Skin of body (tissue), 2 donors: ENCODE results near the gene GFI1B. TPM values are rescaled to one million over a fixed set of nuclear protein-coding genes. Genes with fewer than 3 reads are reported as not detected.

Experiments used
- DNase-seq: peaks from one replicate; lab custom pipeline; 2025; lab: John Stamatoyannopoulos, UW
- total RNA-seq: library from RNA; depleted of rRNA; stranded (reverse); fragments of >200 nt; gene quantifications from one replicate; pipeline ENCODE4 v1.2.3, GENCODE V29; 2014

GFI1B gene
- 0.59 TPM for total RNA-seq

- DNase-seq: no peak
Observed at GRCh38 chr9:132978451-132979131, at the start of gene GFI1B. Gene GFI1B, plus strand, starts transcription at chr9:132978694. Its CDS starts 7,985 bp downstream, at chr9:132986679.

- DNase-seq: no peak
Observed at GRCh38 chr9:132931178-132931735, 47.2 kb upstream of the GFI1B start.

GRCh38 chr9:132935026-132935425 lies 43.5 kb upstream of the GFI1B start:
- DNase-seq: no peak

GRCh38 chr9:132937463-132937901 lies 41.0 kb upstream of the GFI1B start:
- DNase-seq: no peak

GRCh38 chr9:132939169-132939568 lies 39.3 kb upstream of the GFI1B start:
- no peak for DNase-seq

GRCh38 chr9:132942541-132943182 lies 35.8 kb upstream of the GFI1B start:
- no peak for DNase-seq

- DNase-seq: no peak
Observed at GRCh38 chr9:132943651-132944293, 34.7 kb upstream of the GFI1B start.

GRCh38 chr9:132944294-132945185 lies 34.0 kb upstream of the GFI1B start, which contains the start of gene TSC1:
Gene TSC1, minus strand, starts transcription at chr9:132944616. Its CDS starts 15,744 bp downstream, at chr9:132928872.
- DNase-seq: peak; percentile 91

GRCh38 chr9:132945186-132946130 lies 33.0 kb upstream of the GFI1B start:
- DNase-seq: peak; percentile 39

GRCh38 chr9:132946211-132946610 lies 32.3 kb upstream of the GFI1B start:
- DNase-seq: no peak

GRCh38 chr9:132946631-132947295 lies 31.7 kb upstream of the GFI1B start:
- no peak for DNase-seq

- DNase-seq: no peak
Observed at GRCh38 chr9:132947756-132948155, 30.7 kb upstream of the GFI1B start.

GRCh38 chr9:132948482-132949050 lies 29.9 kb upstream of the GFI1B start:
- no peak for DNase-seq

GRCh38 chr9:132949709-132950108 lies 28.8 kb upstream of the GFI1B start:
- no peak for DNase-seq

- no peak for DNase-seq
Observed at GRCh38 chr9:132955123-132955522, 23.4 kb upstream of the GFI1B start.

GRCh38 chr9:132955768-132956167 lies 22.7 kb upstream of the GFI1B start:
- DNase-seq: no peak

GRCh38 chr9:132957805-132958204 lies 20.7 kb upstream of the GFI1B start:
- DNase-seq: no peak

- DNase-seq: no peak
Observed at GRCh38 chr9:132961002-132961401, 17.5 kb upstream of the GFI1B start.

- DNase-seq: no peak
Observed at GRCh38 chr9:132965478-132965877, 13.0 kb upstream of the GFI1B start.
